ENCODE results near the gene PCDHGB3. TPM values are rescaled to one million over a fixed set of nuclear protein-coding genes. Genes with fewer than 3 reads are reported as not detected.

The PCDHGB3 gene
- 5.3 and 5.4 TPM in 2 replicates for total RNA-seq

DNA sequence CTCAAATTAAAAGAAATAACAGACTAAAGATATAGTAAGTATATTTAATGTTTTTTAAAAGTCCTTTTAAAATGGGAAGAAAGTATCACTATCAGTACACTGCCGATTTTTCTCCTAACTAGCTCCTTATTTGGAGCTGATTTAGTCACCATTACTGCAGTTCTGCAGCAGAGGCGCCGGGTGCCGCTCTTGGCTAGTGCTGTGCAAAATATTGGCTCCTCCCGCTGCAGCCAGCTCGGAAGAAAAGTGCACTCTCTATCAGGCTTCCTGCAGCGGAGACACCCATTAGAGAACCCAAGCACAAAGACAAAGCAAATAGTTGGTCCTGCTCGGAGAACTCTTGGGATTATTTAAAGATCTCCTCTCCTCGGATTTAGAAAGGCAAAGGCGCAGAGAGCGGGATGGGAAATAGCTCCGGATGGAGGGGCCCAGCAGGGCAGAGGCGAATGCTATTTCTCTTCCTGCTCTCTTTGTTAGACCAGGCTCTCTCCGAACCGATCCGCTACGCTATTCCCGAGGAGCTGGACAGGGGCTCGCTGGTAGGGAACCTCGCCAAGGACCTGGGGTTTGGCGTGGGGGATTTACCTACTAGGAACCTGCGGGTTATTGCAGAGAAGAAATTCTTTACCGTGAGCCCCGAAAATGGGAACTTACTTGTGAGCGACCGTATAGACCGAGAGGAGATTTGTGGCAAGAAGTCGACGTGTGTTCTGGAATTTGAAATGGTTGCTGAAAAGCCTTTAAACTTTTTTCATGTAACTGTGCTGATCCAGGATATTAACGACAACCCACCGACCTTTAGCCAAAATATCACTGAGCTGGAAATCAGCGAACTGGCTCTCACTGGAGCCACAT is at the start of gene PCDHGB3:
PCDHGB3 (plus strand) TSS at position 249 of the 855 bp plus-strand sequence; CDS start at position 402, 153 bp downstream.

DNA sequence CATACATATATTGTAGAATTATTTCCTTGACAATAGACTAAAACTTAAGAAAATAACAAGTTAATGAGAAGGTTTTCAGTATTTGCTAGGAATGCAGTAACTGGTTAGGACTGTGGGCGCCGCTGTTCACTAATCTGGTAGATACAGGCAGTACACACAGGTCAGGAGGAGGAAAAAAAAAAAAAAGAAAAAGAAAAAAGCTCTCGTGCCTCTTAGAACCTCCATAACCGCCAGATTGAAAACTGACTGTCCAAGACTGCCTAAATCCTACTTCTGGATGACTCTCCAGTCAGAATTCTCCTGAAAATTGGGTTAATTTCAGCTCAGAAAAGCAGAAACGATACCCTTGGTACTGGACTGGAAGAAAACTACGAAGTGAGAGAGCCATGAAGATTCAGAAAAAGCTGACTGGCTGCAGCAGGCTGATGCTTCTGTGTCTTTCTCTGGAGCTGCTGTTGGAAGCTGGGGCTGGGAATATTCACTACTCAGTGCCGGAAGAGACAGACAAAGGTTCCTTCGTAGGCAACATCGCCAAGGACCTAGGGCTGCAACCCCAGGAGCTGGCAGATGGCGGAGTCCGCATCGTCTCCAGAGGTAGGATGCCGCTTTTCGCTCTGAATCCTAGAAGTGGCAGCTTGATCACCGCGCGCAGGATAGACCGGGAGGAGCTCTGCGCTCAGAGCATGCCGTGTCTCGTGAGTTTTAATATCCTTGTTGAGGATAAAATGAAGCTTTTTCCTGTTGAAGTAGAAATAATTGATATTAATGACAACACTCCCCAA is 39.6 kb upstream of the PCDHGB3 start, which contains the start of gene PCDHGA1:
PCDHGA1 (plus strand) TSS at position 216 of the 782 bp plus-strand sequence.

DNA sequence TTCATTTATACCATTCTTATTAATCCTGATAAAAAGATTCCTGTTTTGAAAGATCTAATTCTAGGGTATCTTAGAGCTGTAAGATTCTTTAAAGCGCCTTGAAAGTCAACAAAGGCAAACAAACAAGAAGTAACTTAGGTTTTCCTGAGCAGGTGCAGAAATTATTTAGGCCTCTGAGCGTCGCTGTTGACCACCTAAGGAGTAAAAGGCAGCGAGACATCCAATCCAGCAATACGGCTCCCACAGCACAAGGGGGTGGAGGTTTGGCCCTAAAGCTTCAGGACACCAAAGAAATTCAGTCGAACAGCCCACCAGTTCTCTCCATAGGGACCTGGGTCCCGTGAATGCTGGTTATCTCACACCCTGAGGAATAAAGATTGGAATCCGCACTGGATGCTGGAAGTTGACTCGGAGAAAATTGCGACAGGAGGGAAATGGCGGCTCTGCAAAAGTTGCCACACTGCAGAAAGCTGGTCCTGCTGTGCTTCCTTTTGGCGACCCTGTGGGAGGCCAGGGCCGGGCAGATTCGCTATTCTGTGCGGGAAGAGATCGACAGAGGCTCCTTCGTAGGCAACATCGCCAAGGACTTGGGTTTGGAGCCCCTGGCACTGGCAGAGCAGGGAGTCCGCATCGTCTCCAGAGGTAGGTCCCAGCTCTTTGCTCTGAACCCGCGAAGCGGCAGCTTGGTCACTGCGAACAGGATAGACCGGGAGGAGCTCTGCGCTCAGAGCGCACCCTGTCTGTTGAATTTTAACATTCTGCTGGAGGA is 31.3 kb upstream of the PCDHGB3 start, which contains the start of gene PCDHGA2:
PCDHGA2 (plus strand) TSS at position 223 of the 769 bp plus-strand sequence.

DNA sequence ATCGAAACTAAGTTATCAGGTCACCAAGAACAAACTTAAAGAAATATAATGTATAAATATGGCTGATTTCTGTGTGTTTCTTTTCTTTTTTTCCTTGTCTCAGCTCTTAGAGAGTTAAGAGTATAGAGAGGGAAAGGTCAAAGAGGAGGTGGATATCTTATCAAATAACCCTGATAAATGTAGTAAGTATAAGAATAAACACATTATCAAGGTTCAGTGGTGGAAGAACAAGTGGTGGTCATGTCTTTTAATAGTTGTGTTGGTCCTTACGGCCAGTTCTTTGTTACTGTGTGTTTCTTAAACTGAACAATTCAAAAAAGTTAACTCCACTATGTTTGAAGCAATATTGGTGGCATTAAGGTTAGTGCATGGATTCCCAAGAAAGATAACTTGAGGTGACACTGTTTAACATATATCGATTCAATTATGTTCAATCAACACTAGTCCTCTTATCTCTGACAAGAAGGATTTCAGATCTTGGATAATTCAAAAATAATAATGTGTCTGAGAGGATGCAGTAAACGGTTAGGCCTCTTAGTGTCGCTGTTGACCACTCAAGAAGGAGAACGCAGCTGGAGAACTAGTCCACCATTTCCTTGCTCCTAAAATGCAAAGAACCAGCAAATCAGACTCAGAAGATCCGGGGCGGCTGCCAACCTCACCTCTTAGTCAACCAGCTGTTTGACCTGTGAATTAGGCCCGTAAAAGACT is 26.6 kb upstream of the PCDHGB3 start, which contains the start of gene PCDHGA3:
PCDHGA3 (plus strand) TSS at position 588 of the 711 bp plus-strand sequence. CDS start 205 bp downstream, outside the sequence.

DNA sequence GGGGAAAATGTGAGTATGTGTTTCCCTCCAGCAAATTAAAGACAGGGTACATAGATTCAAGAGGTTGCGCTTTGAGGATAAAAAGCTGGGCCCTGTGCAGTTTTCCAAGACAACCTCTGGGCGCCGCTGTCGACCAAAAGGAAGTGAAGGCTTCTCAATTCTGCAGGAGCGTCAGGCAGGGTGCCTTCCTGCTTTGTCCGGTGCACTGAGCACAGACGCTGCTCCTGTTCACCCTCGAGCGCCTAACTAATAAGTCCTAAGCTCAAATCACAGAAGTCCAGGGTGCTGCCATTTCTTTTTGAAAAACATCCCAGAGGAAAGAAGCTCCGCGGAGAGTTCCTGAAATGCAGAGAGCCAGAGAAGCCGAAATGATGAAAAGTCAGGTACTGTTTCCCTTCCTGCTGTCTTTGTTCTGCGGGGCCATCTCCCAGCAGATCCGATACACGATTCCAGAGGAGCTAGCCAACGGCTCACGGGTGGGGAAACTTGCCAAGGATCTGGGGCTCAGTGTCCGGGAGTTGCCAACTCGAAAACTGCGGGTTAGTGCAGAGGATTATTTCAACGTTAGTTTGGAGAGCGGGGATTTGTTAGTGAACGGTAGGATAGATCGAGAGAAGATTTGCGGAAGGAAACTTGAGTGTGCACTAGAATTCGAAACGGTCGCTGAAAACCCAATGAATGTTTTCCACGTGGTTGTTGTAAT is 20.0 kb upstream of the PCDHGB3 start, which contains the start of gene PCDHGB1:
PCDHGB1 (plus strand) TSS at position 183 of the 703 bp plus-strand sequence; CDS start at position 345, 162 bp downstream.

DNA sequence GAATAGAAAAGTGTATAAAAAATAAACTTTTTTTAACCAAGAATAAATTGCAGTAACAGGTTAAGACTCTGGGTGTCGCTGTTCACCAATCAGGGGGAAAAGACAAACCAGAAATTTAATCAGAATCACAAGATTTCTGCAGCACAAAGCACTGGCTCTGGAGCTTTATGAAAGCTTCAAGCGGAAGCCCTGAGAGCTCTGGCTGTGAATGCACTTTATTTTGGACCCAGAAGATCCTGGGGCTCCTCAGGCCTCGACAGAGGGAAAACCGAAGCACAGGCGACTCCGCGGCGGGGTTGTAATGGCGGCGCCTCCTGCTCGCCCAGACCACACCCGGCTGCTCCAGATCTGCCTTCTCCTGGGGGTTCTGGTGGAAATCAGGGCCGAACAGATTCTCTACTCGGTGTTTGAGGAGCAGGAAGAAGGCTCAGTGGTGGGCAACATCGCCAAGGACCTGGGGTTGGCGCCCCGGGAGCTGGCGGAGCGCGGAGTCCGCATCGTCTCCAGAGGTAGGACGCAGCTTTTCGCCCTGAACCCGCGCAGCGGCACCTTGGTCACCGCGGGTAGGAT is 15.1 kb upstream of the PCDHGB3 start, which contains the start of gene PCDHGA4:
PCDHGA4 (plus strand) TSS at position 122 of the 570 bp plus-strand sequence; CDS start at position 209, 87 bp downstream.

DNA sequence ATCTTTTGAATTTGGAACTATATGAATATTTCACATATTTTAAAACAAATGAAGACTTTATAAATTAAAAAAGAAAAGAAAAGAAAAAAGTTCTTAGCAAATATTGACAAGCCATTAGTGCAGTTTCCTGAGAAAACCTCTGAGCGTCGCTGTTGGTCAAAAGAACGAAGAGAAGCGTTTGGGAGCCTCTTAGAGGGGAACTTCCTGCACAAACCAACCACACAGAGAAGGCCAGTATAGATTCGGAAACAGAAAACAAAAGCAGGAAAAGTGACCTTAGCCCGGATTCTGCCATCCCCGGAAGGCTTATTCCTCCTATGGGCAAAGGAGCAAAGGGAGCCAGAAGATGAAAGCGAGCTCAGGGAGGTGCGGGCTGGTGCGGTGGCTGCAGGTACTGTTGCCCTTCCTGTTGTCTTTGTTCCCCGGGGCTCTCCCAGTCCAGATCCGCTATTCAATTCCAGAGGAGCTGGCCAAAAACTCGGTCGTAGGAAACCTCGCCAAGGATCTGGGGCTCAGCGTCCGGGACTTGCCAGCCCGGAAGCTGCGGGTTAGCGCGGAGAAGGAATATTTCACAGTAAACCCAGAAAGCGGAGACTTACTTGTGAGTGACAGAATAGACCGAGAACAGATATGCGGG is 10.1 kb upstream of the PCDHGB3 start, which contains the start of gene PCDHGB2:
PCDHGB2 (plus strand) TSS at position 205 of the 637 bp plus-strand sequence; CDS start at position 347, 142 bp downstream.

DNA sequence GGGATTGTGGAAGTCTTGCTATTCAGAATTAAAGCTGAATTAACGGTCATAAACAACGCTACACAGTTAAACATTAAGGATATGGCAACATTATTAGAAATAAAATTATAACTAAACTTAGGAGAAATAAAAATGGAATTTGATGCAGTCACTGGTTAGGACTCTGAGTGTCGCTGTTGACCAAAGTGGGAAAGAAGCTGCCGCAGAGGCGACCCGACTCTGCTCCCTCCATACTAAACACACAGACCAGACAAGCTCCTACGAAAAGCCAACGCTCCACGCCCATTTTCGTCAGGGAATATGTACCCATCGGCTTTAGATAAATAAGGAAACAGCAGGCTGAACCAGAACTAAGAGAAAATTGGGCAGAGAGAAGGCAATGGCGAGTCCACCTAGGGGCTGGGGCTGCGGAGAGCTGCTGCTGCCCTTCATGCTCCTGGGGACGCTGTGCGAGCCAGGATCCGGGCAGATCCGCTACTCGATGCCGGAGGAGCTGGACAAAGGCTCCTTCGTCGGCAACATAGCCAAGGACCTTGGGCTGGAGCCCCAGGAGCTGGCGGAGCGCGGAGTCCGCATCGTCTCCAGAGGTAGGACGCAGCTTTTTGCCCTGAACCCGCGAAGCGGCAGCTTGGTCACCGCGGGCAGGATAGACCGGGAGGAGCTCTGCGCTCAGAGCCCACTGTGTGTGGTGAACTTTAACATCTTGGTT is 5.9 kb upstream of the PCDHGB3 start, which contains the start of gene PCDHGA5:
PCDHGA5 (plus strand) TSS at position 211 of the 709 bp plus-strand sequence; CDS start at position 380, 169 bp downstream.

DNA sequence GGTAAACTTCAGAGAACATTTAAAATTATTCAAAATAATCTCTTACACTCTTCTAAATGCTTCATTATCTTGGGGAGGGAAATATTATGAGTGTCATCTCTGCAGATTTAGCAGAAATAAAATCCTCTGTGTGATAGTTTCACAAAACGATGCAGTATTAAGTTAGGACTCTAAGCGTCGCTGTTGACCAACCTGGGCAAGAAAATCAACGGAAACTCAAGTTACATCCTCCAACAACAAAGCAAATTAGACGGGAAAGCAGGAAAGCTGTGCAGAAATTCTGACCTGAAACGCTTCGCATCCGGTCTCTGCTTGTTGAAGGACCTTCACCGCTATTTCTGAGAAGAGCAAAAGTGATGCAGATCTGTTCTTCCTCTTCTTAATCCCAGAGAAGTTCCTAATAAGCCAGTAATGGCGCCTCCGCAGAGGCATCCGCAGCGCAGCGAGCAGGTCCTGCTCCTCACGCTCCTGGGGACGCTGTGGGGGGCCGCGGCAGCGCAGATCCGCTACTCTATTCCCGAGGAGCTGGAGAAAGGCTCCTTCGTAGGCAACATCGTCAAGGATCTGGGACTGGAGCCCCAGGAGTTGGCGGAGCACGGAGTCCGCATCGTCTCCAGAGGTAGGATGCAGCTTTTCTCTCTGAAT is 3.8 kb downstream of the PCDHGB3 start, which contains the start of gene PCDHGA6:
PCDHGA6 (plus strand) TSS at position 219 of the 645 bp plus-strand sequence; CDS start at position 412, 193 bp downstream.

DNA sequence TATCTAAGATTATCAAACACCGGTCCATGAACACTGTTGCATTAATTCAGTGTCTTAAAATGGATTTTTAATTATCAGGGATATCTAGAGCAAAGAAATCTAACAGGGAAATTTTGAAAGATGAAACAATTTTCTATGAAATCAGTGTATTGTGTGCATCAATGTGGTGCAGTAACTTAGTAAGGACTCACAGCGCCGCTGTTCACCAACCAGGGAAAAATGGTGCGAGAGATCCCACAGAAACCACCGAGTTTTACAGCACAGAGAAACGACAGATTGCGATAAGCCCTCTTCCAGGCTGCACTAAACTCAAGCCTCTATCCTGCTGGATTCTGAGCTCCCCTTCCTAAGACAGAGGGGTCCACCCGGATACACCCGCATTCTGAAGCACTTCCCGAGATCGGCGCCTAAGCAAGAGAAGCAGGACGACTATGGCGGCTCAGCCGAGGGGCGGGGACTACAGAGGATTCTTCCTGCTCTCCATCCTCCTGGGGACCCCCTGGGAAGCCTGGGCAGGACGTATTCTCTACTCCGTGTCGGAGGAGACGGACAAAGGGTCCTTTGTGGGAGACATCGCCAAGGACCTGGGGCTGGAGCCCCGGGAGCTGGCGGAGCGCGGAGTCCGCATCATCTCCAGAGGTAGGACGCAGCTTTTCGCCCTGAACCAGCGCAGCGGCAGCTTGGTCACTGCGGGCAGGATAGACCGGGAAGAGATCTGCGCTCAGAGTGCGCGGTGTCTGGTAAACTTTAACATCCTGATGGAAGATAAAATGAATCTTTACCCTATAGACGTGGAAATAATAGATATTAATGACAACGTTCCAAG is 12.6 kb downstream of the PCDHGB3 start, which contains the start of gene PCDHGA7:
PCDHGA7 (plus strand) TSS at position 274 of the 826 bp plus-strand sequence; CDS start at position 432, 158 bp downstream.

DNA sequence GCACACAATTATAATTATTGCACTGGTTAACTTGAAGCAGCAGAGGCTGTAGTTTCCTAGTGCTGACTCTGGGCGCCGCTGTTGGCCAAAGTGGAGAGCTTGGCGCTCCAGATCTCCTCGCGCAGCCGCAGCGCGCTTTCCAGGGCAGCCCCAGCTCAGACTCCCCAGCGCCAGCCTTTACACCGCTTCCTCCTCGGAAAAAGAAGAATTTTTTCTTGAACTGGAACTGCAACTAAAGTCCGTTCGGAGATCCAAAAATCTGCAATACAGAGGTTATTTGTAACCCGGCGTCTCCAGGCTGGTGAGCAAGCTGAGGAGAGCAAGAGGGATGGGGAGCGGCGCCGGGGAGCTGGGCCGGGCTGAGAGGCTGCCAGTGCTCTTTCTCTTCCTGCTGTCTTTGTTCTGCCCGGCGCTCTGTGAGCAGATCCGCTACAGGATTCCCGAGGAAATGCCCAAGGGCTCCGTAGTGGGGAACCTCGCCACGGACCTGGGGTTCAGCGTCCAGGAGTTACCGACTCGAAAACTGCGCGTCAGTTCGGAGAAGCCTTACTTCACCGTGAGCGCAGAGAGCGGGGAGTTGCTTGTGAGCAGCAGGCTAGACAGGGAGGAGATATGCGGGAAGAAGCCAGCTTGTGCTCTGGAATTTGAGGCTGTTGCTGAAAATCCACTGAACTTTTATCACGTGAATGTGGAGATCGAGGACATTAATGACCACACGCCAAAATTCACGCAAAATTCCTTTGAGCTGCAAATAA is 17.7 kb downstream of the PCDHGB3 start, which contains the start of gene PCDHGB4:
PCDHGB4 (plus strand) TSS at position 142 of the 755 bp plus-strand sequence; CDS start at position 329, 187 bp downstream.

DNA sequence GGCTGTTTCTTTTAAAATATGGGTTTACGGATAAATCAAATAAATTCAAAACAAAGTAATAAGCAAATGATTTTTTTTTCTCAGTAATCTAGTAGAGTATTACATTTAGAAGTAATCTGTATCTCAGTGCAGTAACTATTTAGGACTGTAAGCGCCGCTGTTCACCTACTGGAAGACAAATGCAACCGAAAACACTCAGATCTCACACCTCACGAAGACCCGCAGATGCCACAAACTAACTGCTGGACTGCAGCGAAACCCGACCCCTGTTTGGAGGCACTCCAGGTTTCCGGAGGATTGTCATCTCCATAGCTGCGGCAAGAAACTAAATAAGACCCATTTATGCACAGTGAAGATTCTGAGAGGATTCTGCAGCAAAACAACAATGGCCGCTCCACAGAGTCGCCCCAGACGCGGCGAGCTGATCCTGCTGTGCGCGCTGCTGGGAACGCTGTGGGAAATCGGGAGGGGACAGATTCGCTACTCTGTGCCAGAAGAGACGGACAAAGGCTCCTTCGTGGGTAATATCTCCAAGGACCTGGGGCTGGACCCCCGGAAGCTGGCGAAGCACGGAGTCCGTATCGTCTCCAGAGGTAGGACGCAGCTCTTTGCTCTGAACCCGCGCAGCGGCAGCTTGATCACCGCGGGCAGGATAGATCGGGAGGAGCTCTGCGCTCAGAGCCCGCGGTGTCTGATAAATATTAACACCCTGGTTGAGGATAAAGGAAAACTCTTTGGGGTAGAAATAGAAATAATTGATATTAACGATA is 22.6 kb downstream of the PCDHGB3 start, which contains the start of gene PCDHGA8:
PCDHGA8 (plus strand) TSS at position 205 of the 770 bp plus-strand sequence; CDS start at position 386, 181 bp downstream.

DNA sequence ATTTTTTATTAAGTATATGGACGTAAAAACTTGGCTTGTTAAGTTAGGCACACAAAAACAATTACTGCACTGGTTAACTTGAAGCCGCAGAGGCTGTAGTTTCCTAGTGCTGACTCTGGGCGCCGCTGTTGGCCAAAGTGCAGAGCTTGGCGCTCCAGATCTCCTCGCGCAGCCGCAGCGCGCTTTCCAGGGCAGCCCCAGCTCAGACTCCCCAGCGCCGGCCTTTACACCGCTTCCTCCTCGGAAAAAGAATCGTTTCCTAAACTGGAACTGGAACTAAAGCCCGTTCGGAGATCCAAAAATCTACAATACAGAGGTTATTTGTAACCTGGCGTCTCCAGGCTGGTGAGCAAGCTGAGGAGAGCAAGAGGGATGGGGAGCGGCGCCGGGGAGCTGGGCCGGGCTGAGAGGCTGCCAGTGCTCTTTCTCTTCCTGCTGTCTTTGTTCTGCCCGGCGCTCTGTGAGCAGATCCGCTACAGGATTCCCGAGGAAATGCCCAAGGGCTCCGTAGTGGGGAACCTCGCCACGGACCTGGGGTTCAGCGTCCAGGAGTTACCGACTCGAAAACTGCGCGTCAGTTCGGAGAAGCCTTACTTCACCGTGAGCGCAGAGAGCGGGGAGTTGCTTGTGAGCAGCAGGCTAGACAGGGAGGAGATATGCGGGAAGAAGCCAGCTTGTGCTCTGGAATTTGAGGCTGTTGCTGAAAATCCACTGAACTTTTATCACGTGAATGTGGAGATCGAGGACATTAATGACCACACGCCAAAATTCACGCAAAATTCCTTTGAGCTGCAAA is 27.9 kb downstream of the PCDHGB3 start, which contains the start of gene PCDHGB5:
PCDHGB5 (plus strand) TSS at position 192 of the 796 bp plus-strand sequence; CDS start at position 373, 181 bp downstream.

DNA sequence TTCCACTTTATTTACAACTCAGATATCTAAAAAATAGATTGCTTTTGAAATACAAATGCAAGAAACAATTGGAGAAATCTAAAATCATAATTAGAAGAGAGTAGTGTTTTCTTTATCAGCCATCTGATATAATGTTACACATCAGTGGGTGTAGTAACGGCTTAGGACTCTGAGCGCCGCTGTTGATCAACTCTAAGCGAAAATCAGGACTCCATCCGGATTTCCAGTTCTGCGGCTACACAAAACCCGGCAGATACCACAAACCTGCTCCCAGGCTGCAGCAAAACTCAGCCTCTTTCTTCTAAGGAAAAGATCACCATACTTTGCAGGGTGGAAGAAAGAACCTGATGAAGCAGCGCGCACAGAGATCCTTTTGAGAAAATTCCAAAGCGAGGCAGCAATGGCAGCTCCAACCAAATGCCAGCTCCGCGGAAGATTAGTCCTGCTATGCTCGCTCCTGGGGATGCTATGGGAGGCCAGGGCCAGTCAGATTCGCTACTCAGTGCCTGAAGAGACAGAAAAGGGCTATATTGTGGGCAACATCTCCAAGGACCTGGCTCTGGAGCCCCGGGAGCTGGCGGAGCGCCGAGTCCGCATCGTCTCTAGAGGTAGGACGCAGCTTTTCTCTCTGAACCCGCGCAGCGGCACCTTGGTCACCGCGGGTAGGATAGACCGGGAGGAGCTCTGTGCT is 32.7 kb downstream of the PCDHGB3 start, which contains the start of gene PCDHGA9:
PCDHGA9 (plus strand) TSS at position 226 of the 691 bp plus-strand sequence; CDS start at position 401, 175 bp downstream.

